GM18499 (cell line): ENCODE results near the gene GAREM1.

Source experiments
- ATAC-seq: cut with Tn5 transposase; IDR thresholded peaks from one replicate; pipeline ENCODE4 v1.9.1; 2021; ENCODE audit warnings: moderate number of reproducible peaks; ENCODE audit not compliant: insufficient read depth, unreplicated experiment

The GAREM1 gene

GRCh38 chr18:32219431-32220018 is 251.2 kb downstream of the GAREM1 start:
- no peak for ATAC-seq

GRCh38 chr18:32216390-32216789 is 254.3 kb downstream of the GAREM1 start:
- ATAC-seq: no peak

- no peak for ATAC-seq
Observed at GRCh38 chr18:32213693-32214092, 257.0 kb downstream of the GAREM1 start.
